Measurements from ENCODE around the gene CYP2S1. TPM values are rescaled to one million over a fixed set of nuclear protein-coding genes. Genes with fewer than 3 reads are reported as not detected.

The CYP2S1 gene
- total and polyA plus RNA-seq, 2 of the 4 experiments (the other 2 are of a cell fraction): 0.54 to 2.1 TPM

- Histone ChIP-seq H3K23ac (ENCODE audit: low read depth, low read length) (peak overlapping the region; percentile 83; the same call in 1 of the 2 replicates), H4K5ac (ENCODE audit: low read depth, low read length) (no peak overlapping the region), H3K27ac (ENCODE audit: insufficient read depth, low read length) (no peak overlapping the region), H3K79me1 (ENCODE audit: low read depth in 1 of 2, low read length in 2 of 2) (peaks cover 0 to 34% of the 10 kb centered on the region in 2 experiments; a peak in 3 of 4 replicates), H3K9me3 (ENCODE audit: control insufficient read depth, insufficient read depth, low read length) (no peaks in the 10 kb centered on the region), H3K56ac (ENCODE audit: extremely low read depth, insufficient read depth, low read length) (no peak overlapping the region), H3K36me3 (ENCODE audit: control insufficient read depth, insufficient read depth, low read length) (peaks cover 21% of the 10 kb centered on the region), H2AK9ac (replicated peaks; ENCODE audit: low read depth, low read length, poor library complexity) (peak overlapping the region; percentile 23), H3K9ac (ENCODE audit: low read depth, low read length) (no peak overlapping the region), H3K14ac (replicated peaks; ENCODE audit: low read depth, low read length) (peak overlapping the region; percentile 48; the same call in 1 of the 2 replicates), H3K4me2 (ENCODE audit: low read depth, low read length) (no peak overlapping the region), H3K4me3 (ENCODE audit: insufficient read depth, low read depth, low read length) (no peak overlapping the region), H2AFZ (replicated peaks; ENCODE audit: low read length, poor library complexity) (no peak overlapping the region), H4K20me1 (ENCODE audit: insufficient read depth, low read length) (peaks cover 3% of the 10 kb centered on the region; the same call in 1 of the 2 replicates), H2BK20ac (ENCODE audit: low read depth, low read length) (peak overlapping the region; percentile 3; the same call in 1 of the 2 replicates), H3K18ac (ENCODE audit: low read depth, low read length) (no peak overlapping the region), H4K91ac (ENCODE audit: insufficient read depth, low read depth, low read length) (peak overlapping the region; percentile 55), H3K4me1 (ENCODE audit: control insufficient read depth, insufficient read depth, low read length) (peaks cover 23% of the 10 kb centered on the region), H3K9me1 (ENCODE audit: insufficient read depth, low read length) (peaks cover 16% of the 10 kb centered on the region; the same call in 1 of the 2 replicates), H3K27me3 (ENCODE audit: control insufficient read depth, insufficient read depth, low read length) (no peaks in the 10 kb centered on the region), H2BK120ac (ENCODE audit: low read depth, low read length) (peak overlapping the region; percentile 54), H3K4ac (ENCODE audit: low read depth, low read length) (peak overlapping the region; percentile 99), H2BK5ac (ENCODE audit: low read depth, low read length, poor library complexity, severe bottlenecking) (peak overlapping the region; percentile 3), H4K8ac (ENCODE audit: low read depth in 2 of 2, low read length in 2 of 2) (peak overlapping the region in 1 of 2 experiments; percentile 84; a peak in 2 of 4 replicates), H2AK5ac (ENCODE audit: low read depth, low read length) (peak overlapping the region; percentile 96), H2BK15ac (ENCODE audit: low read depth, low read length) (peak overlapping the region; percentile 48; the same call in 2 of the 3 replicates)
- TF ChIP-seq RCOR1 (IDR thresholded peaks at IDR 0.05; ENCODE audit: insufficient replicate concordance, low read length) (no peak), RAD21 (IDR thresholded peaks at IDR 0.05; ENCODE audit: low read length) (no peak), SMC3 (IDR thresholded peaks at IDR 0.05; ENCODE audit: low read depth, low read length) (no peak), FOS (IDR thresholded peaks at IDR 0.05; ENCODE audit: low read depth, low read length) (no peak), CEBPB (IDR thresholded peaks at IDR 0.05; ENCODE audit: low read depth, low read length) (no peak), NFE2L2 (IDR thresholded peaks at IDR 0.05; ENCODE audit: low read depth, low read length) (no peak), MXI1 (IDR thresholded peaks at IDR 0.05; ENCODE audit: borderline replicate concordance, low read depth, low read length) (no peak), USF2 (IDR thresholded peaks at IDR 0.05; ENCODE audit: low read depth, low read length) (no peak), MAZ (IDR thresholded peaks at IDR 0.05; ENCODE audit: borderline replicate concordance, low read depth, low read length) (no peak), RFX5 (IDR thresholded peaks at IDR 0.05; ENCODE audit: low read depth, low read length) (no peak)
- intact Hi-C loops (cut with micrococcal nuclease): loop anchor here (5.0 kb wide), 1 partner anchor 95 kb away; the partner anchor contains the start of gene CCDC97
- DNase-seq: no peak
- ChIA-PET CTCF (no interaction called here), POLR2A (ENCODE audit: unreplicated experiment) (no interaction called here)
- in situ Hi-C loops (cut with MboI; ENCODE audit: low sequenced_read_pairs): no loop called here
- 33% methylated on average over 1 of the region's 7 CpGs; no CpG with 5 or more reads in 1 of the 2 experiments for WGBS, 2 experiments (ENCODE audit: extremely low coverage in 2 of 2, insufficient read length in 1 of 2)
- BruUV-seq (replicated peaks): no TSS peak
- dilution Hi-C loops (cut with HindIII; ENCODE audit: low sequenced_read_pairs, unreplicated experiment): no loop called here
- no peak for ATAC-seq (ENCODE audit: low read depth)
Observed at GRCh38 chr19:41217741-41218140, 24.7 kb downstream of the CYP2S1 start.
